Hepatocyte (in vitro differentiated cells): ENCODE measurements around the gene B3GNT4.

ENCODE experiments used
- CTCF ChIP-seq: fragments of 200-600 bp; sonication (generic); IDR thresholded peaks from 2 replicates; pipeline ENCODE4 v1.5.1; 2016; ENCODE audit warnings: antibody characterized with exemption, mild to moderate bottlenecking; ENCODE audit not compliant: poor library complexity
- EZH2 ChIP-seq: fragments of 200-600 bp; sonication (generic); IDR thresholded peaks from 2 replicates; pipeline ENCODE4 v1.6.1; 2016; ENCODE audit warnings: antibody characterized with exemption, mild to moderate bottlenecking, borderline replicate concordance
- EZH2phosphoT487 ChIP-seq: fragments of 200-600 bp; sonication (generic); IDR thresholded peaks from one replicate; pipeline ENCODE4 v1.6.1; 2018; ENCODE audit warnings: antibody characterized with exemption, mild to moderate bottlenecking, low read depth, moderate library complexity; ENCODE audit not compliant: unreplicated experiment, severe bottlenecking

GRCh38 chr12:122225683-122226365, 22.3 kb downstream of the B3GNT4 start, which contains the start of gene DIABLO:
- no peak for TF ChIP-seq CTCF
- no peak for TF ChIP-seq EZH2
- TF ChIP-seq EZH2phosphoT487, result no peak
